GM21717 (cell line): ENCODE results near the gene KRTAP5-4.
"Not testable (repeated sequence)": the region's sequence is repeated elsewhere in the genome, so short reads cannot be mapped to it uniquely, and the experiment has no call there.

Experiments used
- ATAC-seq: cut with Tn5 transposase; IDR thresholded peaks from one replicate; pipeline ENCODE4 v1.9.1; 2021; ENCODE audit warnings: mild to moderate bottlenecking, moderate library complexity; ENCODE audit not compliant: unreplicated experiment

Gene KRTAP5-4

GRCh38 chr11:1604181-1604580 is 17.8 kb downstream of the KRTAP5-4 start:
- ATAC-seq: no peak

DNA sequence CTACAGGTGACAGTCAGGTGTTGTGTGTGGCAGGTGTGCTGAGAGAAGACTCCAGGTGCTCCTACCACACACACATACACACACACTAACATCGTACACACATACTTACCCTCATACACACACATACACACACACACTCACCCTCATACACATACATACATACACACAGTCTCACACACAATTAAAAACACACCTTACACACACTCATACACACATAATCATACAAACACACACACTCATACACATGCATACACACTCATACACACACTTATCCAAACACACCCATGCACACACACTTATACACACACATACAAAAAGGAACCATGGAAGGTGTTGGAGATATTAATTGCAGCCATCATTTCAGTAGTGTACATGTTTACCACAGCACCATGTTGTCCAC is 18.3 kb downstream of the KRTAP5-4 start:
- no peak for ATAC-seq

GRCh38 chr11:1601663-1602062 is 20.3 kb downstream of the KRTAP5-4 start:
- not testable (repeated sequence) for ATAC-seq

GRCh38 chr11:1600626-1601025 is 21.3 kb downstream of the KRTAP5-4 start:
- no peak for ATAC-seq

- no peak for ATAC-seq
These were observed 23.1 kb downstream of the KRTAP5-4 start for GRCh38 chr11:1598816-1599215.

DNA sequence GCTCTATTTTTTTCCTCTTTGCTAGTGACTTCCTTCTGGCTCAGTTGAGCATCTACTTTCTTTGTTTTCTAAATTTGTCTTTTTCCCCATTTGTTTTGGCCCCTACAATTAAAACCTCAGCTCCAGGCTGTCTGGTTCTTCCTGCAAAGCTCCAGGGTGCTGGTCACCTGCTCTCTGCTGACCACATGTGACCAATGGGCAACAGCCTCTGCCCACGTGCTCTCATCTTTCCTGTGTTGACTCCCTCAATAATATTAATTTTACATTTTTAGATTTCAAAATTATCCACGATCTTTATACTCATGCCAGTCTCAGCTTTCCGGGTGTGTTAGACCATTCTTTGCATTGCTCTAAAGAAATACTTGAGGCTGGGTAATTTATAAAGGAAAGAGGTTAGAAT is 23.5 kb downstream of the KRTAP5-4 start:
- ATAC-seq: not testable (repeated sequence)

DNA sequence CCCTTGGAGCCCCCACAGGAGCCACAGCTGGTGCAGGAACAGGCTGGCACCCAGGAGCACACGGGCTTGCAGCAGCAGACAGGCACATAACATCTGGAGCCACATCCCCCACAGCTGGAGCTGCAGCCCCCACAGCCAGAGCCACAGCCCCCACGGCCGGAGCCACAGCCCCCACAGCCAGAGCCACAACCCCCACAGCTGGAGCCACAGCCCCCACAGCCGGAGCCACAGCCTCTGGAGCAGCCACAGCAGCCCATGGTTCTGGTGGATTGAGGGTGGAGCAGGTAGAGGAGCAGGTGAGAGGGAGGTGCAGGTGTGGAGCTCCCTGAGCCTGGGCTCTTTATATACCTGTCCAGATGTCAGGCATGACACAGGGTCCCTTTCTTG is 24.0 kb downstream of the KRTAP5-4 start, which contains the start of gene KRTAP5-2:
KRTAP5-2 (minus strand) TSS at position 301 of the 387 bp plus-strand sequence; CDS start at position 257, 44 bp downstream.
- no peak for ATAC-seq

GRCh38 chr11:1597331-1597993 is 24.5 kb downstream of the KRTAP5-4 start:
- no peak for ATAC-seq

DNA sequence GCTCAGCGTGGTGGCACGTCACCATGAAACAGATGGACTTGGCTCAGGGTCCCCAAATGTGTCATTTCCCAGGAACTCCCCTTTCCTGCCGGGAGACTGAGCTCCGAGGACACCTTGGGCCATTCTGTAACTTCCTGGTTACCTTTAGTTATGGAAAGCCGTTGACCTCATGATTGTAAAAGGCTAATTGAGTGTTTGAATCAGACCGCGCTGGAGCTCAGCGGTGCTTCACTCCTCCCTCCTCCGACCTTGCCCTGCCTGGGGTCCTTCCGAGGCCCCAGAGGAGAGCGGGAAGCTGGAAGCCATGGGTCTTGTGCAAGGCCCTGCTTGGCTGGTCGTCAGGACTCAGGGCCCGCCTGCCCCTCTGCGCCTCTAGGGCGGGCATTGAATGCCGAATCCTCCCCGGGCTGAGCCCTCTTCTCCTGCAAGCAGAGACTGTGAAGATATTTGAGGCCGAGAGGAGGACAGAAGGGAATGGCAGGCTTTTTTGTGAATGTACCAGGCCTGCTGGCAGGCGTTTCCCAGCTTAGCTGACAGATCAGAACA is 25.3 kb downstream of the KRTAP5-4 start:
- ATAC-seq: not testable (repeated sequence)

GRCh38 chr11:1595994-1596575 is 25.9 kb downstream of the KRTAP5-4 start:
- ATAC-seq: not testable (repeated sequence)

DNA sequence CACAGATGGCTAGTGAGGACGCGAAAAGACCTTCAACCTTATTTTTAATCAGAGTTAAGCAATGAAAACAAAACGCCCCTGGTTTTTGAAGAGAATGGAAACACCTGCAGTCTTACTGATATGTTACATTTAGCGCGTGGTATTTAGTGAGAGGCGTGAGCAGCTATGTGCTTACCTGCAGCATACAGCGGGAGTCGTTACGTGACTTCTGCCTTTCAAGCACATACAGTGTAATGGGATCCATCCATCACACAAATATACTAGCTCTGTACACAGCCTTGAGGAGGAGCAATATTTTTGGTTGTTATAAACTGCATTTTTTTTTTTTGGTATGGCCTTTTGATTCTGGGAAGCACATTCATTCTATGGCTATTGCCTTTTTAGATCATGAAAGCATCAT is 29.3 kb downstream of the KRTAP5-4 start:
- no peak for ATAC-seq

GRCh38 chr11:1589996-1590395 is 31.9 kb downstream of the KRTAP5-4 start:
- ATAC-seq: no peak

- not testable (repeated sequence) for ATAC-seq
These were observed 32.6 kb downstream of the KRTAP5-4 start for GRCh38 chr11:1589191-1589963.

GRCh38 chr11:1586699-1587098 is 35.2 kb downstream of the KRTAP5-4 start:
- no peak for ATAC-seq

DNA sequence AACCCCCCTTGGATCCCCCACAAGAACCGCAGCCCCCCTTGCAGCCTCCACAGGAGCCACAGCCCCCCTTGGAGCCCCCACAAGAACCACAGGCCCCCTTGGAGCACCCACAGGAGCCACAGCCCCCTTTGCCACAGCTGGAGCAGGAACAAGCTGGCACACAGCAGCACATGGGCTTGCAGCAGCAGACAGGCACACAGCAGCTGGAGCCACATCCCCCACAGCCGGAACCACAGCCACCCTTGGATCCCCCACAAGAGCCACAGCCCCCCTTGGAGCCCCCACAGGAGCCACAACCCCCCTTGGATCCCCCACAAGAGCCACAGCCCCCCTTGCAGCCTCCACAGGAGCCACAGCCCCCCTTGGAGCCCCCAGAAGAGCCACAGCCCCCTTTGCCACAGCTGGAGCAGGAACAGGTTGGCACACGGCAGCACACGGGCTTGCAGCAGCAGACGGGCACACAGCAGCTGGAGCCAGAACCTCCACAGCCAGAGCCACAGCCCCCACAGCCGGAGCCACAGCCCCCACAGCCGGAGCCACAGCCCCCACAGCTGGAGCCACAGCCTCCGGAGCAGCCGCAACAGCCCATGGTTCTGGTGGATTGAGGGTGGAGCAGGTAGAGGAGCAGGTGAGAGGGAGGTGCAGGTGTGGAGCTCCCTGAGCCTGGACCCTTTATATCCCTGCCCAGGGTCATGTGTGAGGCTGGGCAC is 37.1 kb downstream of the KRTAP5-4 start, which contains the start of gene KRTAP5-1:
KRTAP5-1 (minus strand) TSS at position 623 of the 710 bp plus-strand sequence; CDS start at position 589, 34 bp downstream.
- not testable (repeated sequence) for ATAC-seq

- not testable (repeated sequence) for ATAC-seq
These were observed 39.0 kb downstream of the KRTAP5-4 start for GRCh38 chr11:1582909-1583308.

DNA sequence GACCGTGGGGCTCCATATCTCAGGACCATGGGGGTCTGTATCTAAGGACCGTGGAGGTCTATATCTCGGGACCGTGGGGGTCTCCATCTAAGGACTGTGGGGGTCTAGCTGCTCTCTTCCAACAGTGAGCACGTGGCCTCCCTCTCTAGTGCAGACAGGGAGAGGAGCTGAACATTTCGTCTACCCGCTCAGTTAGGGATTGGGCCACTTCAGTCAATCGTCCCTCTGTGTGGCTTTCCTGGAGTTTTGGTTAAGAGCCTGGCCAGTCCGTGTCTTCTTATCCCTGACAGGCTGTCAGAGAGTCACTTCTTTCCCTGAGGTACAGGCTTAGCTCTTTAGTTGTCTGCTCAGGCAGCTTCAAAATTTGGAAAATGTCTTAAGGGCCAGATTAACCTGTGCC is 40.0 kb downstream of the KRTAP5-4 start:
- no peak for ATAC-seq

- no peak for ATAC-seq
These were observed 45.1 kb downstream of the KRTAP5-4 start for GRCh38 chr11:1576825-1577224.

GRCh38 chr11:1575756-1576155 is 46.2 kb downstream of the KRTAP5-4 start:
- not testable (repeated sequence) for ATAC-seq

DNA sequence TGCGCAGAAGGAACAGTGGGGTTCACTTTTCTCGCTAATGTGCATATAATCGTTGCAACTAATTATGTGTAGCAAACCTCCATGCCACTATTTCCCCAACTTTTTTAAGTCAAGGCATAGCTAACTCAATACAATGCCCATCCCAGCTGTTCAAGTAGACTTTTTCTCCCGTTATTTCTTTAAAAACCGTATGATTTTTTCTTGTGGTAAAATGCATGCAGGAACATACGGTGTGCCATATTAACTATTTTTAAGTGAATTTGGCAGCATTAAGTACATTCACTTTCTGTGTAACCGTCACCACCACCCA is 47.0 kb downstream of the KRTAP5-4 start:
- ATAC-seq: no peak
